Renal cortical epithelial cell (primary cell): ENCODE data around the gene VAV1. TPM values are rescaled to one million over a fixed set of nuclear protein-coding genes. Genes with fewer than 3 reads are reported as not detected.
A peak's percentile ranks its signal among the peaks of the same experiment; 100 is the strongest.

Source experiments
- DNase-seq: peaks from one replicate; pipeline ENCODE4 v3.0.0-alpha.2; 2011; ENCODE audit warnings: low read depth
- total RNA-seq: library from RNA; depleted of rRNA; stranded (reverse); fragments of >200 nt; gene quantifications from 2 replicates; pipeline ENCODE4 v1.2.3, GENCODE V29; 2014

VAV1 gene, protein sequence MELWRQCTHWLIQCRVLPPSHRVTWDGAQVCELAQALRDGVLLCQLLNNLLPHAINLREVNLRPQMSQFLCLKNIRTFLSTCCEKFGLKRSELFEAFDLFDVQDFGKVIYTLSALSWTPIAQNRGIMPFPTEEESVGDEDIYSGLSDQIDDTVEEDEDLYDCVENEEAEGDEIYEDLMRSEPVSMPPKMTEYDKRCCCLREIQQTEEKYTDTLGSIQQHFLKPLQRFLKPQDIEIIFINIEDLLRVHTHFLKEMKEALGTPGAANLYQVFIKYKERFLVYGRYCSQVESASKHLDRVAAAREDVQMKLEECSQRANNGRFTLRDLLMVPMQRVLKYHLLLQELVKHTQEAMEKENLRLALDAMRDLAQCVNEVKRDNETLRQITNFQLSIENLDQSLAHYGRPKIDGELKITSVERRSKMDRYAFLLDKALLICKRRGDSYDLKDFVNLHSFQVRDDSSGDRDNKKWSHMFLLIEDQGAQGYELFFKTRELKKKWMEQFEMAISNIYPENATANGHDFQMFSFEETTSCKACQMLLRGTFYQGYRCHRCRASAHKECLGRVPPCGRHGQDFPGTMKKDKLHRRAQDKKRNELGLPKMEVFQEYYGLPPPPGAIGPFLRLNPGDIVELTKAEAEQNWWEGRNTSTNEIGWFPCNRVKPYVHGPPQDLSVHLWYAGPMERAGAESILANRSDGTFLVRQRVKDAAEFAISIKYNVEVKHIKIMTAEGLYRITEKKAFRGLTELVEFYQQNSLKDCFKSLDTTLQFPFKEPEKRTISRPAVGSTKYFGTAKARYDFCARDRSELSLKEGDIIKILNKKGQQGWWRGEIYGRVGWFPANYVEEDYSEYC
- 0.05 and 5.2 TPM in 2 replicates for total RNA-seq

DNA sequence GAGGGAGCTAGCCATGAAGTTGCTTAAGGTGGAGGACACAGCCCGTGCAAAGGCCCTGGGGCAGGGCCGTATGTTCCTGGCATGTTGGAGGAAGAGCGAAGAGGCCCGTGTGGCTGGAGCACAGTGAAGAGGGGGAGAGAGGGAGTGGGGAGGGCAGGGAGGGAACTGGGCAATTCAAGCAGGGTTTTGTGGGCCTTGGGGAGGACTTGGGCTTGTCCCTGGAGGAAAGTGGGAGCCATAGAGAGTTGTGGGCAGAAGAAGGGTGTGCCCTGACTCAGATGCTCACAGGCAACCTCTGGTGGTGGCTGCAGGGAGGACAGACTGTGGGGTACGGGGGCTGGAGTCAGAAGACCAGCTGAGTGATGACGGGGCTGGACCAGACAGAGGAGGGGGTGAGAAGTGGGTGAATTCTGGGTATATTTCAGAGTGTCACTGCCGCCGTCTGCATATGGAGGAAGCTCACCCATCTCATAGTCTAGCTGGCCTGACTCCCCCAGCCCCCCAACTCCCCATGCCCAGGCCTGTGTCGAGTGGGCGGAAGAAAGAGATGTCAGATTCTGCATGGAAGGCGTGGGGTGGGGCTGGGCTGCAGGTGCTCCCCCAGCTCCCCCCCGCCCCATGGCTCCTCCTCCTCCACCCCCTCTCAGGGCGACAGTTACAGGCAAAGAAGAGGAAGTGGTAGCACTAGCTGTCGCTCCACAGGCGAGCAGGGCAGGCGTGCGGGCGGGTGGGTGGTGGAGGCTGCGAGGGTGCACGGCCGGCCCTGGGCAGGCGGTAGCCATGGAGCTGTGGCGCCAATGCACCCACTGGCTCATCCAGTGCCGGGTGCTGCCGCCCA, at the start of gene VAV1:
VAV1 (plus strand) TSS at position 681 of the 838 bp plus-strand sequence; CDS start at position 781, 100 bp downstream.
- no peak for DNase-seq

DNA sequence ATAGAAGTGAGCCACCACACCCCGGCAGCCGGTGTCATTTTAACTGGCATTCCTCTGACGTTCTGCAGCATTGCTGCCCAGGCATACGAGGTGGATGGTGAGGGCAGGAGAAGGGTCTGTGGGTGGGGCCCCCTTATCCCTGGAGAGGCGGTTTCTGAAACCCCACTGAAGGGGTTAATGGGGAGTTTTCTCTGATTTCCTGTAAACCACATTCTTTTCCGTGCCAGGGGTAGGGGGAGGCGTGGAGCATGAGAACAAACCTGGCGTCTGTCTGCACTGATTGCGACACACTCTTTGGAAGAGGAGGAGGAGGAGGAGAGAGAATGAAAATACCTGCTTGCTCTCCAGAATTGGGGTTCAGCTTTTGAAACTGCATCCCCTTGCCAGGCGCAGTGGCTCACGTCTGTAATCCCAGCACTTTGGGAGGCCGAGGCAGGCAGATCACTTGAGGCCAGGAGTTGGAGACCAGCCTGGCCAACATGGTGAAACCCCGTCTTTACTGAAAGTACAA, 49.3 kb upstream of the VAV1 start:
- DNase-seq, result peak; percentile 85

DNA sequence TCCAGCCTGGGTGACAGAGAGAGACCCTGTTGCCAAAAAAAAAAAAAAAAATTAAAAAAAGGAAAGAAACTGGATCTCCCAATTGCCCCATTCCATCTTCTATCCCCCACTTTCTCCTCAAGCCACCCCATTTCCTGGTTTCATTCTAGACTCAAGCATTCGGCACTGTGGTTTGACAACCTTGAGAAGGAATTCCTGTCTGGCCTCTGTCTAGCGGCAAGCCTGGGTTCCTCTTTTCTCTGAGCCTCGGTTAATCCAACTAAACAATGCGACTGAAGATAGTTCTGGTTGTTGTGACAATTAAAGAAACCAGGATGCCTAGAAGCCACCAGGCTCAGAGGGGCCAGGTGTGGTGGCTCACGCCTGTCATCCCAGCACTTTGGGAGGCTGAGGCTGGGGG, 48.8 kb upstream of the VAV1 start:
- DNase-seq, result peak; percentile 49

DNA sequence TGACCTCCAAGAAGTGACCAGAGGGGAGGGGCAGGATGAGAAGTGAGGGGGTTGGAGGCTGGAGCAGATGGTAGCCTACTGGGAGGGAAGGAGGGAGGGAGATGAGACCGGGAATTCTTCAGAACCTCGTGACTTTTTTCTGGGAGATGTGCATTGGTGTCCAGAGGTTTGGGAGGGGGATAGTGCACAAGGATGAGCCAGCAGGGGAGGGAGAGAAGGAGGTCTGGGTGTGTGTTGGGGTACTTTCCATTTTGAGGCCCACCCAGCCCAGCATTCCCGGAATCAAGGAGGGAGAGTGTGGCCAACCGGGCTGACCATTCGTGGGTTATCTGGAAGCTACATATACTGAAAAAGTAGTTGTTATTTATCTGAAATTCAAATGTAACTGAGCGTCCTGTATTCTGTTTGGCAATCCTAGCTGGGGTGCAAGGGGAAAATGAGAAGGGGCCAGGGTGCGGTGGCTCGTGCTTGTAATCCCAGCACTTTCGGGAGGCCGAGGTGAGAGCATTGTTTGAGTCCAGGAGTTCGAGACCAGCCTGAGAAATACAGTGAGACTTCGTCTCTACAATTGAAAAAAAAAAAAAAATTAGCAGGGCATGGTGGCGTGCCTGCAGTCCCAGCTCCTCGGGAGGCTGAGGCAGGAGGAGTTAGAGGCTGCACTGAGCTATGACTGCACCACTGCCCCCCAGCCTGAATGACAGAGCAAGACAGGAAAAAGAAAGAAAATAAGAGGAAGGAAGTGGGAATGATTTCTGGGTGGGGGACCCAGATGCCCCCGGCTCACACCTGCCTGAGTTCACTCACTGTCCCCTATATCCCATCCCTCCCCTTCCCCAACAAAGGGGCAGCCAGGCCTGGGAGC, 47.6 kb upstream of the VAV1 start:
- no peak for DNase-seq

DNA sequence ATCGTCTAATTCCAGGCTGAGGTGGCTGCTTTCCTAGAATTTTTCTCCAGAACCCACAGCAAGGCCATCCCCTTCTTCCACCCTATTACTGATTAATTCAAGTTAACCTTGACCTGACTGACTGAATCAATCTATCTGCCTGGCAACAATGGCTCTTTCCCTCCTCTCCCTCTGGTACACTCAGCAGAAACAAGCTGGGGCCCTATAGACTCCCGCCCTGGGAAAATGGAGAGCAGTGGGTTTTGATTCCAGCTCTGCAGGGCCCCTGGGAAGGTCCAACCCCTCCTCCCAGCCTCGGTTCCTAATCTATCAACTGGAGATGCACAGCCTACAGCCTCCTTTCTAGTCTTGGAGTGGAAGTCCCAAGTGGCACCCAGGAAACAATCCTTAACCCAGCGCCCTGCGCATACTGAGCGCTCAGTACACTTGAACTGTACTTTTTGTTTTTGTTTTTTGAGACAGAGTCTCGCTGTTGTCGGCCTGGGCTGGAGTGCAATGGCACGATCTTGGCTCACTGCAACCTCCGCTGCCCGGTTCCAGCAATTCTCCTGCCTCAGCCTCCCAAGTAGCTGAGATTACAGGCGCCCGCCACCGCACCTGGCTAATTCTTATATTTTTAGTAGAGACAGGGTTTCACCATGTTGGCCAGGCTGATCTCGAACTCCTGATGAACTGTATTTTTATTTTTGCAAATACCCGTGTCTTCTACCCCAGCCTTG, 46.8 kb upstream of the VAV1 start:
- DNase-seq, result peak; percentile 85

DNA sequence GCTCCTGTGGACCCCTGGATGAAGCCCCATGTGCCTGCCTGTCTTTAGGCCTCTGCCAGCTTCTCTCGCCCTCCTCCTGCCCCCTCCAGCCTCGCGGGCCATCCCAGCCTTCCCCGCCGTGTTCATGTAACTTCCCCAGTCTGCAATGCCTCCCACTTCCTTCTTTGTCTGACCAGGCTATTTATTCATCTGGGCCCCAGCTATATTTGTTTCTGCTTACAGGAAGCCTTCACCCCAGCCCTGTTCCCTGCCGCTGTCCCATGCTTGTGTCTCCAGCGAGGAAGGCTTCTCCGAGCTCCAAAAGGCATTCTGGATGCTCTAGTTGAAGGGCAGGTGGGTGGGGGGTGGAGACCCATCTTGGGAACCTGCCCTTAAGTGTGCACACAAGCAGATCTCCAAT, 44.2 kb upstream of the VAV1 start:
- no peak for DNase-seq

DNA sequence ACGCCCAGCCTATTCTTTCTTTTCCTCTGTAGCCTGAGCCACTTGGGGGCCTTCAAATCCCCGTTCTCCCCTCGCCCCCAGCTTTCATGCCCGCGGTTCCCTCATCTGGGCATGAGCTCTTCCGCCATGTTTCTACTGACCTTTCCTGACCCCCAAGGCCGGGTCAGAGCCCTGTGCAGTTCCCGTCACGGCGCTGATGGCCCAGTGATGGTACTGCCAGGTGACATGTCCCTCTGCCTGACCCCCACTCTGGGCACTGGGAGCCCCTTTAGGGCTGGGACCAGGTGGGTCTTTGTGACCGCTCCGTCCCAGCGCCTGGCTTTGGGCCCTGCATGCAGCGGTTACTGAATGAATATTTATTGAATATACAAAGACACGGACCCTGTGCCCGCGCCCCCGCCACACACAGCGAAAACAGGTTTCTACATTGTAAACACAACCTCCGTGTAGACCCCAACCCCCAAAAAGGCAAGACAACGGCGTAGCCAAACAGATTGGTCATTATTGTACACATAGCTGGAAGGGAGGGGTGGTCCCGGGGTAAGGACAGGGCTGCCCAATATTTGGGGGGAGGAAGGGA, 42.8 kb upstream of the VAV1 start:
- DNase-seq, result no peak

DNA sequence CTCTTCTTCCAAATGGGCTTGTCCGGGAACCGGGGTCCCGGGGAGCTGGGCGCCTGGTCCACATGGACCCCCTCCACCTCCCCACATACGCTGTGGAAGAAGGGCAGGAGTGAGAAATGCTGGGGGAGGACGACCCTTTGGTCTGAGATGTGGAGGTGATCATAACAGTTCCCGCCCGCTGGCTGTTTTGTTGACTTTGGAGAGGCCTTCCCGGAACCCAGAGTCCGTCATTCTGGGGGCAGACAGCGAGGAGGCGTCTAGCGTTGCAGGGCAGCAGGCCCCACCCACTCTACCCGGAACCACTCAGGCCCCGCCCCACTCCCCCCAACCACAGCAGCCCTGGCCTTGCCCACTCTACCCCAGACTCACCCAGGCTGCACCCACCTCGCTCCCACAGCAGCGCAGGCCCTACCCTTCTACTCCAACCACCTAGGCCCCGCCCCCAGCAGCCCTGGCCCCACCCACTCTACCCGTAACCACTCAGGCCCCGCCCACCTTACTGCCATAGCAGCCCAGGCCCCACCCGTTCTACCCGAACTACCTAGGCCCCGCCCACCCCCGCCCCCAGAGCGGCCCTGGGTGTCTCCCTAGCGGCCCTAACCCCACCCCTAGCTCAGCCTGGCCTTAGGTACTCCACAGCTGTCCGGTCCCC, 42.2 kb upstream of the VAV1 start:
- no peak for DNase-seq

DNA sequence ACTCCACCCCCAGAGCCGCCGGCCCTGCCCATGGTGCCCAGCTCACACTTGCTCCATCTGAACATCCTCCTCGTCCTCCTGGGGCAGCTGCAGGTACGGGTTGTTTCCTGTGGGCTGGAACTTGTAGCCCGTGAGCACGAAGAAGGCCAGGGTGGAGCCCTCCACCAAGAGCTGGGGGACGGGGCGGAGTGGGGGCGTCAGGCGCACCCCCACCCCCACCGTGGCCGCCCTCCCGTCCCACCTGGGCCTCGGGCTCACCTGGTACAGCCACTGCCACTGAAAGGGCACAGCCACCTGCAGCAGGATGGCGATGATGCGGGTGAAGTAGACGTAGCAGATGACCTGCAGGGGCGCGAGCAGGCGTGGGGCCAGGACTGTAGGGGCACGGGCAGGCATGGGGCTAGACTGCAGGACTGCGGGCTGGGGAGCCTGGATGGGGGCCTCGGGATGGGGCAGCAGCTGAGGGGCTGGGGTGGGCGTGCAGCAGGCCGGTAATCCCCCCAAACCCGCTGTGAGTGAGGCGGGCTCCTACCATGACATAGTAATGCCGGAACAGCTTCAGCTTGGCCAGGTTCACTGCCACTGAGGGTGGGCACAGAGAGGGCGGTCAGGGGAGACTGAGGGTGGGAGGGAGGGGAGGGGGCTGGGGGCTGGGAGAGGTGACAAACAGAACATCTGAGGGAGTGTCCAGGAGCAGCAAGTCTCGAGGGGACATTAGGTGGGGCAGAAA, 41.4 kb upstream of the VAV1 start:
- DNase-seq, result no peak

DNA sequence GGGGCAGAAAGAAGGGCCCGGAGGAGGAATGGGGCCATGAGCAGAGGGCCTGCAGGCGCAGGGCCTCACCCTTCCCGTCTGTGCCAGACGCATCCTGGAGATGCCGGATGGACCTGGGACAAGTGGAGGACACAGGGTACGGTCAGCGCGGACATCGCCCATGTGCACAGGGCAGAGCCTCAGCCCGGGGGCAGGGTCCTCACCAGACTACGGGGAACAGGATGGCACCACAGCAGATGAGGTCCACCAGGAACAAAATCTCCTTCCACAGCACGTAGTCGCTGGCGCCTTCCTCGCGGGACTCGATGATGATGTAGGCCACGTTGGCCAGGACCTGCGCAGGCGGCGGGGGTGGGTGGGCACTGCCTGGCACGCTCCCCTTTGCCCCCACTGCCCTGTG, 40.7 kb upstream of the VAV1 start:
- no peak for DNase-seq

DNA sequence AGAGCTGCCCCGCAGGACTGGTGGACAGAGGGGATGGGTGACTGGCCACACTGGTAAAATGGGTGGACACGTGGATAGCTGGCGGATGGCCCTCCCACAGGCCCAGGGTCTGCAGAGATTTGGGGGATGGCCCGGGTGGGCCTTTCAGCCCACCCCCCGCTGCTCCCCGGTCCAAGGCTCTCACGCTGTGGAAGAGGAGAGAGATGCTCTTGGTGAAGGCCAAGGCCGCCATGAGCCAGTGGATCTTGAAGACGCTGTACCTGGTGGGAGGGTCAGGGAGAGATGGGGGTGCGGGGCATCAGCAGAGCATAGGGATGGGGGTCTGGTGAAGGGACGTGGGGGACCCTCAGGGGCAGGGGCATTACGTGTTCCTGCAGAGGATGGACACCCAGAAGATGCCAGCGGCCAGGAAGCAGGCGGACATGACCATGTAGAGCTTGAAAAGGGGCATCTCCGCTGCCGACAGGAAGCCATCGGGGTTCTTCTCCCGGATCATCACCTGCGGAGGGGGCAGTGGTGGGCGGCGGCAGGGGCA, 39.6 kb upstream of the VAV1 start:
- no peak for DNase-seq

DNA sequence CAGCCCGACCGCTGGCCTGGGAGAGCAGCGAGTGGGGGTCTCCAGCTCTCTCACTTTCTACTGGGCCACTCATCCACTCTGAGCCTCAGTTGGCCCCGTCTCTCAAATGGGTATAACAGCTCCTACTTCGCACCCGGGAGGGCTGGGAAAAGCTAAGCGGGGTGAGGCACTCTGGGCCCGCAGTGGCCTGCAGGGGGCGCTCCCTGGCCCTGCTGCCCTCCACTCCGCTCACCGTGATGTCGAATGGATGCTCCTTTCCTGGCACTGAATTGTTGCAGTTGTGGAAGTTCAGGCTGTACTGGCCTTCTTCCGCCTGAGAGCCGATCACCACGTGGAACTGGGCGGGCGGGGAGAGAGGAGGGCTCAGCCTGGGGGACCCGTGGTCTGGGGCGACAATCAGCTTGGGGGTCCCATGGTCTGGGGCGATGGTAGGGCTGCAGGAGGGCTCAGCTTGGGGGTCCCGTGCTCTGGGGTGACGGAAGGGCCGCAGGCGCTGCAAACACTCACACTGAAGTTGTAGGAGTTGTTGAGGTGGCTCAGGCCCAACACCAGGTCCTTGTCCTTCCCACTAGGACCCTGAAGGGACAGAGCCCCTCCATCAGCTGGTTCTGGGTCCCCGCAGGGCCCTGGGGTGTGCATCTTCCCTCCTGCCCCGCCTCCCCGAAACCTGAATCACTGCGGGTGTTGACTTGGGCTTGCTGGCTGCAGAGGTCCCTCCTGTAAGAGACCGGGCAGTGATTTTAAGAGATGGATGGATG, 39.0 kb upstream of the VAV1 start:
- no peak for DNase-seq

DNA sequence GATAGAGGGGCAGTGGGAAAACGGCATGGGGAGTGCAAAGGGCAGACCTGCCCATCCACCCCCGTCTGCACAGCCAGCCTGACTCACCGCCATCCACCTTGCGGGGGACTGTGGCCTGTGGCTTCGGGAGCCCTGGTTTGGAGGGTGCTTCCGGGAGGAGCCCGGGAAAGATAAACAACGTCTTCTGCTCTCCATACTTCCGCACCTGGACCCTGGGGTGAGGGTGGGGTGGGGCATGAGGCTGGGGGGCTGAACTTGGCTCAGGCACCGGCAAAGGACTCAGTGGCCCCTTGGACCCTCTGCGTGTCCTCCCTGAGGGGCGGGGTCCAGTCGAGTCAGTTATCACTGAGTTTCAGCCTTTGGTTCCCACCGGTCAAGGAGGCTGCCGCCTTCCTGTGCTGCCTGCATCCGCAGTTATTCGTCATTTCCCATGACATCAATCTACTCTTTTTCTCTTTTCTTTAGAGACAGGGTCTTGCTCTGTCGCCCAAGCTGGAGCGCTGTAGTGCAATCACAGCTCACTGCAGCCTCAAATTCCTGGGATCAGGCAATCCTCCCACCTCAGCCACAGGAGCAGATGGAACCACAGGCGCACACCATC, 38.3 kb upstream of the VAV1 start:
- no peak for DNase-seq

DNA sequence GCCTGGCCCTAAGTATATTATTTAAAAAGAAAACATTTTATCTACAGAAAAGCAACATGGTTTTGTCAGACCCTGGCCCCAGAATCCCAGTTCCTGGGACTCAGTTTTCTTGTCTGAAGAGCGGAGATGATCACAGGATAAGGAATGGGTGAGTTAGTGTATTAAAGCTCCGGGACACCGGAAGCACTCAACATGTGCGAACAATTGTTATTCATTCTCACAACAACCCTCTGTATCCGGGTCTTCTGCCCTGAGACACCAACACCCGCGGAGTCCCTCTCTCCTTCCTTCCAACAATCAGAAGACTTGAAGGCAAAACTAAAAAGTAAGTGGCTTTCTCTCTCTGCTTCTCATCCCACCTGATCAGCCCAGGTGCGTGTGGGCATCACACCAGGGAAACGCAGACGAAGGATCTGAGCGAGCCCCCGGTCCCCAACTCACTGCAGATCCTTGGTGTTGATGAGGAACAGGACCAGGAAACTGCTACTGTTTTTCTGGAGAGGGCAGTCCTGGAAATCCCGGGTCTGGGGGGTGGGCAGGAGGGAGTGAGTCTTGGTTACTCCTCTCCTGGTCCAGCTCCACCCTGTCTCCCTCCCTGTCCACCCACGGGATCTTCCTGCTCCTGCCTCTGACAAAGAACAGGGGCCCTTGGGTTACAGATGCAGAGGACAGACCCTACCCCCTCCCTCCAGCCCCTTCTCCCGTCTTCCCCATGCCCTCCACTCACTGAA, 37.2 kb upstream of the VAV1 start:
- no peak for DNase-seq

DNA sequence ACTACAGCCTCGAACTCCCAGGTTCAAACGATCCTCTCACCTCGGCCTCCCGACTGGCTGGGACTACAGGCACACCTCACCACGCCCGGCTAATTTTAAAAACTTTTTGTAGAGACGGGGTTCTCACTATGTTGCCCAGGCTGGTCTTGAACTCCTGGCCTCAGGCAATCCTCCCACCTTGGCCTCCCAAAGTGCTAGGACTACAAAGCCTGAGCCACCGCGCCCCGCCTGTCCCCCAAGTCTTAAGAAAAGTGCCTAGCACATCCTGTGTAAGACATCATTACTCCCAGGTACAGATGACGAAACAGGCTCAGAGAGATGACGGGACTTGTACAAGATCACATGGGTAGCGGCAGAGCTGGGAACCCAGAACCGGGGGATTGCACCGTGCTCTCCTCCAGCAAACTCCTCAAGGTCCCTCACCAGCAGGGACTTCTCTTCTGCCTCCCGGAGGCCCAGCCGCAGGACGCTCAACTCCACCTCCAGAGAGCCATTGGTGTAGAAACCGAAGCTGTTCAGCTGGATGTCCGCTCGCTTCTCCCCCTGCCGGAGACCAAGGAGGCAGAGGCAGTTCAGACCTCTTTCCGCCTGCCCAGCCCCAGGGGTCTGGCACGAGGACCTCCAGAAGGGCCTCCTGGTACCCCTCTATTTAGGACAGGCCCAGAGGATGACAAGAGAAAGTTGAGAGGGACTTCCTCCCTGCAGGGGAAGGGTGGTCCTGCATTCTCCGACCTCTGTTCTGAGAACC, 36.2 kb upstream of the VAV1 start:
- peak; percentile 82 for DNase-seq

DNA sequence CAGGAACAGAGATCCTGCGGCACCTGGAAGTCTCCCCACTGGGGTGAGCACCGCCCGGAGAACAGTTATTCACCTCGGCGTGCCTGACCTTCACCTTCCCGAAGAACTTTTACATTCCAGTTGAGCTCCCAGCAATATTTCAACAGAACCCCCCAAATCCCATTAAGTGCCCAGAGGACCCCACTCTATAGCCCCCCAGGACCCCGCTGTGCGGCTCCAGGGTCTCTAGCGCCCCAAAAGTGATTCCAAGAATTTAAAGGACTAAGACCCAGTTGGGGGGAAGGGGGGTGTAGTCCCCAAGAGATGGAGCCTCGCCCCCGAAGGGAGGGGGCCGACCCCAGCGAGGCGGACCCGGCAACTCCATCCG, 35.6 kb upstream of the VAV1 start:
- DNase-seq, result no peak
